Metanephros (tissue), 2 donors: ENCODE data around the gene C2CD3. TPM values are rescaled to one million over a fixed set of nuclear protein-coding genes. Genes with fewer than 3 reads are reported as not detected.

ENCODE experiments used
- small RNA-seq: library from RNA; depleted of rRNA; stranded (forward); fragments of <200 nt; gene quantifications from one replicate; pipeline ENCODE3, GENCODE V24; 2014; ENCODE audit warnings: low replicate concordance
- total RNA-seq: library from RNA; depleted of rRNA; stranded (reverse); fragments of >200 nt; gene quantifications from one replicate; pipeline ENCODE4 v1.2.3, GENCODE V29; 2014

C2CD3 gene, protein sequence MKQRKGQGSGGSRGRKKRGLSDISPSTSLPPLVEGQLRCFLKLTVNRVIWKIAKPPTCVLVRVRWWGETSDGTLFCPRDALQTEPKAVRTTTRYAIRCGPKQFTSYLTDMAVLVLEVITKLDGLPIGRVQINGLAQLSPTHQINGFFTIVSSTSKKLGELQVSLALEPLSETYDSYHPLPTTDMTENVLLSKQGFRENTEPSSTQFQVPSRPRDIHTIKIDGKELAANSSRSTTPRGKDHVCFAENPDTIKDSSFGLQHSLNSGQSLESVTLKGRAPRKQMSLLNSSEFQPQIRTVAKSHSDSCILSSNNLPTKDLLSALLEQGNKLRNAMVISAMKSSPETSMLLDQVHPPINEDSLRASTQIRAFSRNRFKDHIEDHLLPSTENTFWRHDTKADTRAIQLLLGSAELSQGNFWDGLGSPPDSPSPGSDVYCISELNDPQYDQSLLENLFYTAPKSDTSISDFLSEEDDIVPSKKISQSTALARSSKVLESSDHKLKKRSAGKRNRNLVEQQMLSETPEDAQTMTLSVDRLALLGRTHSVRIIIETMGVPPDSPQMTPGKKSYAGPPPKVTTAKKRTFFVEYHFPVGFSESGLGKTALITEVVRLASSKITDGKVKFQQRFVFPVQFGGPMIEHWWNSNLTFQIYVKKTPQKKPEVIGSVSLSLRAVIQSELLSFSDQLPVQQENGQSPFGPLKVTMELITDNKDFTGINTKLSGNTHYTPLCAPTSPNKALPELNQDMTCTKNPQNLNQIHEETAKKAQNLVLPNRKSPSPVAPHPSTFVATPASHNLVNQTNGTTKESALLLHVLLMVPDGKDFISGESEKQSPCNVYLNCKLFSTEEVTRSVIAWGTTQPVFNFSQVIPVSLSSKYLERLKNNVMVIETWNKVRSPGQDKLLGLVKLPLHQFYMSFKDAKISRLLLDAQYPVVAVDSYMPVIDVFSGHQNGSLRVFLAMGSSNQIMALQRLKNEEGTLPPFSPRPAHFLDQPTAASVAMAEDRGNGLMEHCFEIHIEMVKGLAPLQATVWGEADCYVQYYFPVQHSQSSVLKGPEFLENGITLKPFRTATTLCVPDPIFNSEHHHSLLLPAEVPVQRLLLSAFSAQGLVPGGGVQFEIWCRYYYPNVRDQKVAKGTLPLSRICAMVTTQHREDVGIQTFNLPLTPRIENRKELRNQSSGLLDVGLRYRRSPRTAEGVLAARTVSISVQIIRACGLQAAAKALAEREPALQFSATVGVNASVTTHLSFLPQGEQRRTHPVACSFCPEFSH (N-terminal part only)
- total RNA-seq: 26.4 TPM

DNA sequence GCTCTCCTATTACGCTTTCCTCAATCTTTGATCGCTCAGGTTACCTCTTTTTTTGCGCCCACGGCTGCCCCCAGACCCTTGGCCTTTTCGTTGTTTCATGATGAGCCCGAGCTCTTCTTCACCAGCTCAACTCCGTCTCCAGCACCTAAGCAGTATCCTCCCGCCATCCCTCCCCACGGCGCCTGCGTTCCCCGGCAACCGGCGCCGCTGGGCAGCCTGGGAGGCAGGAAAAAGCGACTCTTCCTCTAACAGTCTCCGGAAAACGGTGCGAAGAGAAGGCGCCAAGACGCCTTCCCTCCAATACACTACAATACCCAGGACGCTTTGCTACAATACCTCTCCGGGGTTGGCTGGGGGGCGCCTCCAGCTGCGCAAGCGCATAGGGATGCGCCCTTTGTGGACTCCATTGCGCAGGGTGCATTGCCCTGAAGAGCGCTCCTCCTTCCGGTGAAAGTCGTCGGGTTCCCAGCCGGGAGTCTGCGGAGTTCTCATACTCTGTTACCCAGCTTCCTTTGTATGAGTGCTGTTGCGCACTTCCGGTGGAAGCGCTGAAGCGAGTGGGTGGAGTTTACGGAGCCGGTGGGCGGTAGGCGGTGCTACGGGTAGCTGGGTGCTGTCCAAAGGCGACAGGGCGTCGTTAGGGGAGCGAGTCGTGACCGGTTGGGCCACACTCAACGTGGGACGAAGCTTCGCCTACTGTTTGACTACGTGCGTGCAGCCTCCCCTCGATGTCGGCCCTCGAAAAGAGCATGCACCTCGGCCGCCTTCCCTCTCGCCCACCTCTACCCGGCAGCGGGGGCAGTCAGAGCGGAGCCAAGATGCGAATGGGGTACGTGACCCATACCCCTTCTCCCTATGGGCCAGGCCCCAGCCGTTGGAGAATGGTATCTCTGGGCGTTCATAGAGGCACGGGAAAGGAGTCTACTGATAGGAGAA is at the start of gene C2CD3, which contains the start of gene PPME1:
Gene C2CD3, minus strand, starts transcription at position 309 of the 936 bp plus-strand sequence. Its CDS starts 210 bp downstream, at position 99.
Gene PPME1, plus strand, starts transcription at position 596 of the 936 bp plus-strand sequence. Its CDS starts 133 bp downstream, at position 729.

DNA sequence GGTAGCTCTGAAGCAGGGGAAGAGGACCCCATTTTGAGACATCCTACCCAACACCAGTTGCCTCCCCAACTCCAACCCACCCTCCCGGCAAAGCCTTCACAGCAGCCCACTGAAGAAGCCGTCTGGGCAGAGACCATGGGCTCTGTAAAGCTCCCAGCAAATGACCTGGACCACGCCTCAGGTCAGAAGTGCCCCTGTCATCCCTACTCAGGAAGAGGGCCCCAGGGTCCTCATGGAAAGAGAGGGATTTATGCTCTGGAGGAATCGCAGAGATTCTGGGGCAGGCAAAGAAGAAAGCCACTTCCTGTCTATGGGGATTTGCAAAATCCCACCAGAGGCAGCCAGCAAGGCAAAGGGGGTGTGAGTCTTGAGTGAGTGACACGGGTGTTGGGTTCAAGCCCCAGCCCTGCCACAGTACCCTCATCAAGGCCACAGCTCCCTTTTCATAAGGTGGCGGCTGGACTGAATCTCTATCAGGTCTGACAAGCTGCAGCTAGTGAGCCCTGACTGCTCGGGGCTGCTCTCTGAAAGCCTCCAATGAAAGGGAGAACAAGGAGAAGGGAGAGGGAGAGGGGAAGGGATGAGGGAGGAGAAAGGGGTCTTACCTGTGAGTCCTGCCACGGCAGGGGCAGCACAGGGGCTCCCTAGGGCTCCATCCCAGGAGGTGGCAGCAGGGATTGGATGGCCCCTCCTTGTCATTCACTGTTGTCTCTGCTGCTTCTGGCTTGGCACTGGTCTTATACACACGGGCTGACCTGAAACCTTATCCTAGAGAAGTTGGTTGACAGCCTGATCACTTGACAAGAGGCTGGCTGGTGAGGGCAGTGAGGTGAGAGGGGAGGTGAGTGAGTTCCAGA is 162.2 kb downstream of the C2CD3 start, which contains the start of gene UCP3:
Gene UCP3, minus strand, starts transcription at position 713 of the 857 bp plus-strand sequence. CDS start 2,043 bp downstream, outside the sequence.

DNA sequence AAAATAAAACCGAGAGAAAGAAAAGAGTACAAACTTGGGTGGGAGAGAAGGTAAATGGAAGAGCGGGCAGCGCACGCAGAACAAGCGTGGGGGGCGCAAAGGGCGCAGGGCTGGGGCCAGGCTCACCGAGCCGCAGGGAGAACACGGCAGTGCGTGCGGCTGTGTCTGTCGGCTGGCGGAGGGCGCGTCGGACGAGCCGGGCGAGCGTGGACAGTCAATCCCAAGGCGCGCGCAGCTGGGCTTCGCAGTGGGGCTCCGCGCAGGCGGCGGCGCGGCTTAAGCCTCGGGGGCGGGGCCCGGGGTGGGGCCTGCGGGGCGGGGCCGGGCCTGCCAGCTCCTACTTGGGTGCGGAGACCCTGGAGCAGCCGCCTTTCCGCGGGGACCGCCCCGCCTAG is 188.2 kb downstream of the C2CD3 start, which contains the start of gene UCP2:
Gene UCP2, minus strand, starts transcription at position 249 of the 395 bp plus-strand sequence. CDS start 4,465 bp downstream, outside the sequence.

Small RNAs within 50 kb of the gene (small RNA-seq; reads per million reads assigned to genes)
- gene AP002392.1: not detected

Other genes starting within 250 kb of the C2CD3 start
- gene DNAJB13, start 220.0 kb downstream of the C2CD3 start, total RNA-seq: 1.3 TPM
- gene UCP2, start 188.2 kb downstream of the C2CD3 start, total RNA-seq: 58.6 TPM
- gene UCP3, start 161.9 kb downstream of the C2CD3 start, total RNA-seq: 1.2 TPM
- gene PPME1, start 287 bp upstream of the C2CD3 start, total RNA-seq: 48.1 TPM
- 0.58 TPM for gene P4HA3, start 140.6 kb upstream of the C2CD3 start, total RNA-seq
- 6.0 TPM for gene PGM2L1, start 227.4 kb upstream of the C2CD3 start, total RNA-seq